NCI-H2227 (cell line): ENCODE results near the gene YWHAQ.
A peak's percentile ranks its signal among the peaks of the same experiment; 100 is the strongest.

Experiments
- DNase-seq: peaks from one replicate; lab custom pipeline; 2025; ENCODE audit not compliant: unreplicated experiment; lab: John Stamatoyannopoulos, UW

The YWHAQ gene

GRCh38 chr2:9630736-9631552, at the start of gene YWHAQ:
YWHAQ (minus strand) TSS chr2:9630997; CDS start chr2:9630452, 545 bp downstream.
- DNase-seq, result peak; percentile 100

GRCh38 chr2:9680082-9680481, 49.3 kb upstream of the YWHAQ start:
- DNase-seq, result no peak

DNA sequence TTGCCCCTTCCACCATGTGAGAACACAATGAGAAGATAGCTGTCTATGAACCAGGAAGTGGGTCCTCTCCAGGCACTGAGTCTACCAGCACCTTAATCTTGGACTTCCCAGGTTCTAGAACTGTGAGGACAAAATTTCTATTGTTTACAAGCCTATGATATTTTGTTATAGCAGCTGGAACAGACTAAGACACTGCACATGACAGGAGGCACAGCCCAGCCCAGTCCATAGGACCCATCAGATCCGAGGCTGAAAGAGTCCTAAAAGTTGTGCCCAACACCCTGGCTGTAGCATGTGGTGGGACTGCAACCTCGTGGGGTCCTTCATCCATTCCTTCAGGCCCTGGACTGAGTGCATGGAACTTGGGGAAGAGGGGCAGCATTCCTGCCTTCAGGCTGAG, 48.4 kb upstream of the YWHAQ start:
- DNase-seq, result no peak

- DNase-seq, result no peak
Observed at GRCh38 chr2:9678544-9678943, 47.7 kb upstream of the YWHAQ start.

GRCh38 chr2:9675415-9676351, 44.9 kb upstream of the YWHAQ start:
- DNase-seq, result peak; percentile 50

DNA sequence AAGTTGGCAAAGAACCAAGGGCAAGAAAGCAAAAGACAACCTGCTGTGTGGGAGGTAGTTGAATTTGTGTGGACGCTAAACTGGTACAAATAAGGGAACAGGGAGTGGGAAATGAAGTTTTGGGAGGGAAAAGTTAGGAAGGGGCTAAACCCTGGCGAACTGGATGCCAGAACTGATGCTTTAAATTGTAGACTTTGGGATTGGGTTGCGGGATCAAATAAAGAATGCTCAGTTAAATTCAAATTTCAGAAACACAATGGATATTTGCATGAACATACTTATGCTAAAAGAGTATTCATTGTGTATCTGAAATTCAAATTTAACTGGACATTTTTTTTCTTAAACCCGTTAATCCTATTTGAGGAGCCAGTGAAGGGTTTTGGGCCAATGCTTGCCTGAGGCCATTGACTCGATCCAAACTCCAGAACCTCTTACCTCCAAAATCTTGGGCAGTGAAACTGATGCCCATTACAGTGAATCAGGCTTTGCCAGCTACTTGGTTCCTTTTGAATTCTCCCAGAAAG, 44.2 kb upstream of the YWHAQ start:
- DNase-seq, result no peak

- no peak for DNase-seq
Observed at GRCh38 chr2:9673914-9674481, 43.2 kb upstream of the YWHAQ start.

- DNase-seq, result no peak
Observed at GRCh38 chr2:9668687-9669345, 38.0 kb upstream of the YWHAQ start.

DNA sequence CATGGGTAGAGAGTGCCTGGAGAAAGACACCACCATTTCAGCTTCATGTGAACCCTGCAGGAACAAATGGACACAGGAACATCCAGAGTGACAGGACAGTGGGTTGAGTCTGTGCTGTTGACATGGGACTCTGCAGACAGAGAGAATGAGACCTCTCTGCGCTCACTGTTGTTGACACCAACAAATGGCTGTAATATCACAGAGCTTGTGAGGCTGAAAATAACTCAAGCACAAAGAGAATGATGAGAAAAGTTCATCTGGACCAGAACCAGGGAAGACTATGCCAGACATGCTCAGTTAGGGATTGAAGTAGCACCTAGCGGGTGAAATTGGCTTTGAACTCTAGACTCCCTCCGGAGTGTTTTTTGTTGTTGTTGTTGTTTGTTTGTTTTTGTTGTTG, 37.0 kb upstream of the YWHAQ start:
- DNase-seq, result no peak

- DNase-seq, result no peak
Observed at GRCh38 chr2:9666306-9666705, 35.5 kb upstream of the YWHAQ start.

GRCh38 chr2:9665898-9666297, 35.1 kb upstream of the YWHAQ start:
- DNase-seq, result no peak

DNA sequence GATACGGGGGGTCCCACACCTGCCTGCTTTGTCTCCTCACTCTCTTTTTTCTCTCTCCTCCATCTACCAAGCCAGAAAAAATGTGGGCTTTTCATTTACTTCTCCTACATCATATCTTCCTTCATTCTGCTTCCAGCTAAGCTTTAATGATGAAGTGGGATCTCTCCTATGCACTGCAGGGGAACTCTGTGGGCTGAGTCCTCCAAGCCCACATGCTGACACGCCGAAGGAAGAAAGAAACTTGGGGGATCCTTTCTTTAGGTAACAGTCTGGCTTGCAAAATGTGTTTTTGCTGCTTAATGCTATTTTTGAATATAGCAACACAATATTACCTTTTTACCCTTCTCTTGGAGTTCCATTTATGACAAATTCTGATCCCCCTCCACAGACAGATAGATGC, 33.6 kb upstream of the YWHAQ start:
- no peak for DNase-seq

DNA sequence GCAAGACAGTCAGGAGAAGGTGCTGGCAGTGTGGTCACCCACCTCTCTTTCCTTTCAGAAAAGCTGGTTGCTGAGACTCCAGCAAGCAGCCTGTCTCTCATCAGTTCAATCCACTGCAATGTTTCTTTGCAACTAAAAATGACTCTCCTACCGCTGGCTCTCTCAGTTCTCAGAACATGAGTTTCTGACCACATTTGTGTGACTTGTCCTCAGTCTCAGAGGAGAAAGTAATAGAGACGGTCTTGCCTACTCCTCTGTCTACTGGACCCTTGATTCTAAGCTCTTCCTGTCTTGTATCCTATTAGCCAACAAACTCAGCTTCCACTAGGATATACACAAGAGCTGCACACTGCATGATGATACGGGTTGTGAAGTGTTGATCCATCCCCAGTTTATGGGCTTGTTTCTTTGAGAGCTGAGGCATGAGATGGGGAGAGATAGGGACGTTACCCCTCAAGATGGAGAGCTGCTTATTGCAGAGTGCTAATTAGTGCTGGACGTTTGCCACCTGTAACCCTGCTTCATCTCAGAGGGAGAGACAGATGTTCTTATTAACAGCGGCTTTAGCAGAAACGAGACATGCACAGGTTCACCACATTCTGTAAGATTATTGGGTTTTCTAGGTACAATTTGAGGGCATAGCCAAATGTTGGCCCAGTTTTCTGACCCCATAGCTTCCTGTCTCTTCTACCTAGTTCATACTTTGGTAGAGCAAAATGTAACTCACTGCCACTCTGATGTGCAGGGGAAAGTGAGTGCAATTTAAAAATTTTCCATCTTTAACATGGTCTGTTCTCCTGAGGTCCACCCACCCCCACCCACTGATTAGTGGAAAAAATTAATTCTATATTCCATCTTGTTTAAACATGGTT, 32.4 kb upstream of the YWHAQ start:
- no peak for DNase-seq

DNA sequence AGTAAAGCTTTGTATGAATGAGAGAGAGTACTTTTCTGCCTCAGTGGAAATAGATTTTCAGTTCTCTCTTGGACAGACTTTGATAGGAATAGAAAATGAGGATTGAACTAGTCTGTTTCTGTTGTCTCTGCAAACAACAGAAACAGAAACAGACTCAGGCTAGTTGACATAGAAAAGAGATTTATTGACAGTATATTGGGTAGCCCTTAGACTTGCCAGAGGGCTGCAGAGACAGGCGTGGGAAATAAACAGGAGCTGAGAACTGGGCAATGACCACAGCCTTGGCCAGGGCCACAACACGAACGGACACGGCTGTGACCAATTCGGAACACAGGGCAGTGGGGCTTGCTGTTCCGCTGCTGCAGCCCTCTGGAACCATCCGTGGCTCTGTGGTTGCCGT, 30.5 kb upstream of the YWHAQ start:
- no peak for DNase-seq

- DNase-seq, result no peak
Observed at GRCh38 chr2:9660781-9661180, 30.0 kb upstream of the YWHAQ start.

GRCh38 chr2:9660154-9660553, 29.4 kb upstream of the YWHAQ start:
- DNase-seq, result no peak

DNA sequence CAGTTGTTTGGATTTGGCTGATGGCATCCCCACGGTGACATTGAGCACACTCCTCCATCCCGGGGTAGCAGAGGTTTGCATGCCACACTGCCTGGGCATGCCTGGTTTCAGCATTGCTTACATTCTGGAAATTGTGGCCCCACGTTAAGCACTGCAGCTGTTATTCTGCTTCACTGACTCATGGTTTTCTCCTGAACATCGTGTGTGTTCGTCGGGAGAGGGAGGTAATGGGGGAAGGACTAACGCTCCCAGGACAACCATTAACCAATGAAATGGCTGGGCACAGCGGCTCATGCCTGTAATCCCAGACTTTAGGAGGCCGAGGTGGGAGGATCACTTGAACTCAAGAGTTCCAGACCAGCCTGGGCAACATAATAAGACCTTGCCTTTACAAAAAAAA, 28.2 kb upstream of the YWHAQ start:
- DNase-seq, result no peak

DNA sequence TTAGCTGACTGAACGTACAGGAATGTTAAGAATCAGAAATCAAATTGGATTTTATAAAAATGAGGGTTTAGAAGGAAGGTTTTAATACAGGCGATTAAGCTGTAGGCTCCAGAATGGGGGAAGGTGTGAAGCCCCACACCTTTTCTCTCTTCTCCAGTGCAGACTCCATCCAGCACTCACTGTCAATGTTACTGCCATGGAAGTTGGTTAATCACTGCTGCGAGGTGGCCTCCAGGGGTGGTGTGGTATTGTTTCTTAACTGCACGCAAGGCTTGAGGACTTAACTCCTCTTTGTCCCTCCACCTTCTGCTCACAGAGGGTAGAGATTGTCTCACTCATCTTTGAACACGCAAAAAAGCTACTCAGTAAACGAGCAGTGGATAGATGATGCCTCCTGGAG, 26.9 kb upstream of the YWHAQ start:
- peak; percentile 20 for DNase-seq

GRCh38 chr2:9657083-9657482, 26.3 kb upstream of the YWHAQ start:
- DNase-seq, result no peak

GRCh38 chr2:9656270-9656766, 25.5 kb upstream of the YWHAQ start:
- peak; percentile 46 for DNase-seq
